ENCODE results near the gene IGFN1. TPM values are rescaled to one million over a fixed set of nuclear protein-coding genes. Genes with fewer than 3 reads are reported as not detected.
"Not testable (repeated sequence)": the region's sequence is repeated elsewhere in the genome, so short reads cannot be mapped to it uniquely, and the experiment has no call there.

The IGFN1 gene
- total RNA-seq, 1 donor from 2014 or later, result 0.52 TPM

GRCh38 chr1:201251851-201252430, 61.3 kb downstream of the IGFN1 start:
- Histone ChIP-seq H3K27ac (ENCODE audit: low read depth, low read length) (no peak overlapping the region), H3K9ac (ENCODE audit: low read depth in 1 of 3, low read length in 3 of 3) (no peak overlapping the region), H3K4me3 (ENCODE audit: low read length in 3 of 3) (no peak overlapping the region), H3K9me3 (ENCODE audit: control insufficient read depth in 3 of 3, low read length in 3 of 3) (no peaks in the 10 kb centered on the region), H3K27me3 (ENCODE audit: control insufficient read depth in 3 of 3, insufficient read depth in 3 of 3, low read length in 3 of 3) (no peaks in the 10 kb centered on the region), H3K36me3 (ENCODE audit: control insufficient read depth in 3 of 3, insufficient read depth in 3 of 3, low read length in 3 of 3) (no peaks in the 10 kb centered on the region), H3K4me1 (ENCODE audit: control insufficient read depth in 3 of 3, insufficient read depth in 3 of 3, low read length in 3 of 3) (no peaks in the 10 kb centered on the region)

GRCh38 chr1:201252944-201253371, 62.3 kb downstream of the IGFN1 start:
- Histone ChIP-seq H3K9me3 (ENCODE audit: control insufficient read depth in 3 of 3, low read length in 3 of 3) (no peaks in the 10 kb centered on the region), H3K9ac (ENCODE audit: low read depth in 1 of 3, low read length in 3 of 3) (no peak overlapping the region), H3K36me3 (ENCODE audit: control insufficient read depth in 3 of 3, insufficient read depth in 3 of 3, low read length in 3 of 3) (no peaks in the 10 kb centered on the region), H3K4me1 (ENCODE audit: control insufficient read depth in 3 of 3, insufficient read depth in 3 of 3, low read length in 3 of 3) (no peaks in the 10 kb centered on the region), H3K27ac (ENCODE audit: low read depth, low read length) (no peak overlapping the region), H3K27me3 (ENCODE audit: control insufficient read depth in 3 of 3, insufficient read depth in 3 of 3, low read length in 3 of 3) (no peaks in the 10 kb centered on the region), H3K4me3 (ENCODE audit: low read length in 3 of 3) (no peak overlapping the region)

GRCh38 chr1:201253411-201253810, 62.8 kb downstream of the IGFN1 start:
- H3K9ac ChIP-seq (ENCODE audit: low read depth in 1 of 3, low read length in 3 of 3), result no peak overlapping the region
- no peaks in the 10 kb centered on the region for H3K4me1 ChIP-seq (ENCODE audit: control insufficient read depth in 3 of 3, insufficient read depth in 3 of 3, low read length in 3 of 3)
- H3K9me3 ChIP-seq (ENCODE audit: control insufficient read depth in 3 of 3, low read length in 3 of 3), result no peaks in the 10 kb centered on the region
- H3K27ac ChIP-seq (ENCODE audit: low read depth, low read length), result no peak overlapping the region
- H3K4me3 ChIP-seq (ENCODE audit: low read length in 3 of 3), result no peak overlapping the region
- H3K27me3 ChIP-seq (ENCODE audit: control insufficient read depth in 3 of 3, insufficient read depth in 3 of 3, low read length in 3 of 3), result no peaks in the 10 kb centered on the region
- no peaks in the 10 kb centered on the region for H3K36me3 ChIP-seq (ENCODE audit: control insufficient read depth in 3 of 3, insufficient read depth in 3 of 3, low read length in 3 of 3)

GRCh38 chr1:201253906-201254624, 63.4 kb downstream of the IGFN1 start:
- Histone ChIP-seq H3K9ac (ENCODE audit: low read depth in 1 of 3, low read length in 3 of 3) (no peak overlapping the region), H3K27me3 (ENCODE audit: control insufficient read depth in 3 of 3, insufficient read depth in 3 of 3, low read length in 3 of 3) (peaks cover 0 to 2% (median 0%) of the 10 kb centered on the region in 3 donors), H3K36me3 (ENCODE audit: control insufficient read depth in 3 of 3, insufficient read depth in 3 of 3, low read length in 3 of 3) (no peaks in the 10 kb centered on the region), H3K9me3 (ENCODE audit: control insufficient read depth in 3 of 3, low read length in 3 of 3) (no peaks in the 10 kb centered on the region), H3K4me3 (ENCODE audit: low read length in 3 of 3) (no peak overlapping the region), H3K27ac (ENCODE audit: low read depth, low read length) (no peak overlapping the region), H3K4me1 (ENCODE audit: control insufficient read depth in 3 of 3, insufficient read depth in 3 of 3, low read length in 3 of 3) (no peaks in the 10 kb centered on the region)

GRCh38 chr1:201254625-201255478, 64.2 kb downstream of the IGFN1 start:
- no peak overlapping the region for H3K4me3 ChIP-seq (ENCODE audit: low read length in 3 of 3)
- H3K9me3 ChIP-seq (ENCODE audit: control insufficient read depth in 3 of 3, low read length in 3 of 3), result no peaks in the 10 kb centered on the region
- H3K9ac ChIP-seq (ENCODE audit: low read depth in 1 of 3, low read length in 3 of 3), result no peak overlapping the region
- H3K4me1 ChIP-seq (ENCODE audit: control insufficient read depth in 3 of 3, insufficient read depth in 3 of 3, low read length in 3 of 3), result peaks cover under 1 to 6% (median 4%) of the 10 kb centered on the region in 3 donors
- H3K36me3 ChIP-seq (ENCODE audit: control insufficient read depth in 3 of 3, insufficient read depth in 3 of 3, low read length in 3 of 3), result no peaks in the 10 kb centered on the region
- H3K27ac ChIP-seq (ENCODE audit: low read depth, low read length), result no peak overlapping the region
- H3K27me3 ChIP-seq (ENCODE audit: control insufficient read depth in 3 of 3, insufficient read depth in 3 of 3, low read length in 3 of 3), result peaks cover 2 to 9% (median 6%) of the 10 kb centered on the region in 3 donors

- H3K9ac ChIP-seq (ENCODE audit: low read depth in 1 of 3, low read length in 3 of 3), result no peak overlapping the region
- H3K4me3 ChIP-seq (ENCODE audit: low read length in 3 of 3), result no peak overlapping the region
- H3K9me3 ChIP-seq (ENCODE audit: control insufficient read depth in 3 of 3, low read length in 3 of 3), result no peaks in the 10 kb centered on the region
- H3K4me1 ChIP-seq (ENCODE audit: control insufficient read depth in 3 of 3, insufficient read depth in 3 of 3, low read length in 3 of 3), result peaks cover 4 to 10% (median 6%) of the 10 kb centered on the region in 3 donors
- peaks cover 10 to 17% (median 14%) of the 10 kb centered on the region in 3 donors for H3K27me3 ChIP-seq (ENCODE audit: control insufficient read depth in 3 of 3, insufficient read depth in 3 of 3, low read length in 3 of 3)
- H3K27ac ChIP-seq (ENCODE audit: low read depth, low read length), result no peak overlapping the region
- no peaks in the 10 kb centered on the region for H3K36me3 ChIP-seq (ENCODE audit: control insufficient read depth in 3 of 3, insufficient read depth in 3 of 3, low read length in 3 of 3)
Measured at GRCh38 chr1:201255479-201256362, 65.1 kb downstream of the IGFN1 start.

- not testable (repeated sequence) for H3K4me3 ChIP-seq (ENCODE audit: low read length in 3 of 3); H3K9ac ChIP-seq (ENCODE audit: low read depth in 1 of 3, low read length in 3 of 3); H3K36me3 ChIP-seq (ENCODE audit: control insufficient read depth in 3 of 3, insufficient read depth in 3 of 3, low read length in 3 of 3); H3K9me3 ChIP-seq (ENCODE audit: control insufficient read depth in 3 of 3, low read length in 3 of 3); H3K27ac ChIP-seq (ENCODE audit: low read depth, low read length)
- H3K27me3 ChIP-seq (ENCODE audit: control insufficient read depth in 3 of 3, insufficient read depth in 3 of 3, low read length in 3 of 3), result peaks cover 14 to 34% (median 31%) of the 10 kb centered on the region in 3 donors
- peaks cover 4 to 10% (median 6%) of the 10 kb centered on the region in 3 donors for H3K4me1 ChIP-seq (ENCODE audit: control insufficient read depth in 3 of 3, insufficient read depth in 3 of 3, low read length in 3 of 3)
Measured at GRCh38 chr1:201258132-201258531, 67.5 kb downstream of the IGFN1 start.

GRCh38 chr1:201258763-201259230, 68.2 kb downstream of the IGFN1 start:
- peaks cover 4 to 10% (median 6%) of the 10 kb centered on the region in 3 donors for H3K4me1 ChIP-seq (ENCODE audit: control insufficient read depth in 3 of 3, insufficient read depth in 3 of 3, low read length in 3 of 3)
- H3K9ac ChIP-seq (ENCODE audit: low read depth in 1 of 3, low read length in 3 of 3), result no peak overlapping the region
- peaks cover 14 to 36% (median 31%) of the 10 kb centered on the region in 3 donors for H3K27me3 ChIP-seq (ENCODE audit: control insufficient read depth in 3 of 3, insufficient read depth in 3 of 3, low read length in 3 of 3)
- no peaks in the 10 kb centered on the region for H3K36me3 ChIP-seq (ENCODE audit: control insufficient read depth in 3 of 3, insufficient read depth in 3 of 3, low read length in 3 of 3)
- H3K4me3 ChIP-seq (ENCODE audit: low read length in 3 of 3), result no peak overlapping the region
- H3K9me3 ChIP-seq (ENCODE audit: control insufficient read depth in 3 of 3, low read length in 3 of 3), result no peaks in the 10 kb centered on the region
- no peak overlapping the region for H3K27ac ChIP-seq (ENCODE audit: low read depth, low read length)

GRCh38 chr1:201259476-201260235, 69.0 kb downstream of the IGFN1 start:
- Histone ChIP-seq H3K27ac (ENCODE audit: low read depth, low read length) (no peak overlapping the region), H3K4me1 (ENCODE audit: control insufficient read depth in 3 of 3, insufficient read depth in 3 of 3, low read length in 3 of 3) (peaks cover 4 to 10% (median 6%) of the 10 kb centered on the region in 3 donors), H3K9ac (ENCODE audit: low read depth in 1 of 3, low read length in 3 of 3) (peak overlapping the region in 1 of 3 donors; percentile 3), H3K36me3 (ENCODE audit: control insufficient read depth in 3 of 3, insufficient read depth in 3 of 3, low read length in 3 of 3) (no peaks in the 10 kb centered on the region), H3K4me3 (ENCODE audit: low read length in 3 of 3) (no peak overlapping the region), H3K27me3 (ENCODE audit: control insufficient read depth in 3 of 3, insufficient read depth in 3 of 3, low read length in 3 of 3) (peaks cover 14 to 41% (median 31%) of the 10 kb centered on the region in 3 donors), H3K9me3 (ENCODE audit: control insufficient read depth in 3 of 3, low read length in 3 of 3) (no peaks in the 10 kb centered on the region)
